Stimulated activated CD4-positive, alpha-beta T cell treated with anti-CD3 and anti-CD28 coated beads, Interleukin-15, amount 100 ng/mL, for 1 hour (primary cell): ENCODE measurements around the gene PDAP1.
"Not testable (repeated sequence)": the region's sequence is repeated elsewhere in the genome, so short reads cannot be mapped to it uniquely, and the experiment has no call there.

Experiments
- DNase-seq, 2 donors: peaks; one replicate each; pipeline ENCODE4 v3.0.0-alpha.2; 2020; ENCODE audit warnings: low read depth in 1 of 2, low spot score in 1 of 2

The PDAP1 gene

DNA sequence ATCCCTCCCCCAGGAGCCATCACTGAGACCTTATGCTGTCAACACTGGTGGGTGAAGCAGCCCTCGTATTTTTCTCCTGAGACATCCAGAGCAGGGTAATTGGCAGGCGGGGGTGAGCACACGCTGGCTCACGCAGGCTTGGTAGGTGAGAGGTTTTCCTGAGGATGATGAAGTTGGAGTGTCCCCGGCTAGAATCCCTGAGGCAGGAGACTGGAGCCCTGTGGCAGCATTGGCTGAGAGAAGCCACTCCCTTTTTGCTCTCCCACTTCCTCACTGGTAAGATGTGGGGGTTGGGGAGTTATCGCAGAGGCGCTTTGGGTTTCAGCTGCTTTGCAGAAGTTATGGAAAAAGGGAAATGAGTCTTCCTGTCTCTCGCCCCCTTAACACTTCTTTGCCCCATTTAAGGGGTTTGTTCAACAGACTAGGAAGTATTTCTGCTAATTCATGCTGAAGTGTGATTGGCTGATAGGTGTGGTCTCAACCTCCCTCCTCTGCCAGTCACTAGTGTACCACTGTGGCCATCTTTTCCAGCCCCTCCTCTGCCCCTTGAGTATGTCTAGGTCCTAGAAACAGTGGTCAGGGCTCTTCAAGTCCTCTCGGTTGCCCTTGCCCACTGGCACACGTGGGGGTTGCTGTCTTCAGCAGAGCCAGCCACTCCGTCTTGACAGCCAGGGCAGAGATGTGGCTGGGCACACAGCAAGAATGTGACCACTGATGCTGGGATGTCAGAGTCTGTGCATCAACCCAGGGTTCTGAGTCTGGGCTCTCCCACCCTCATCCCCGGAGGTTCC, 28.2 kb downstream of the PDAP1 start:
- DNase-seq = no peak

DNA sequence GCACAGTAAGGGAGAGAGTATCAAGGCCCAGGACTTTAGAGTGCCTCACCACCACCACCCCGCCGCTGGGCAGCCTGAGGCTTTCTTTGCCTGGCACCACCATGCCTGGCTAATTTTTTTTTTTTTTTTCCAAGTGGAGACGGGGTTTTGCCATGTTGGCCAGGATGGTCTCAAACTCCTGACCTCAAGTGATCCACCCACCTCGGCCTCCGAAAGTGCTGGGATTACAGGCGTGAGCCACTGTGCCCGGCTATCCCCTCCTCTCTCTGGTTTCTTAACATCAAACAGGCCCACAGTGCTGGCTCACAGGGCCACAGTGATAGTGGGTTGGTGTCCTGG, 28.7 kb downstream of the PDAP1 start:
- DNase-seq = not testable (repeated sequence)

- DNase-seq = peak in 1 of 2 donors; percentile 20
Measured at GRCh38 chr7:99379043-99379577, 29.3 kb downstream of the PDAP1 start.

DNA sequence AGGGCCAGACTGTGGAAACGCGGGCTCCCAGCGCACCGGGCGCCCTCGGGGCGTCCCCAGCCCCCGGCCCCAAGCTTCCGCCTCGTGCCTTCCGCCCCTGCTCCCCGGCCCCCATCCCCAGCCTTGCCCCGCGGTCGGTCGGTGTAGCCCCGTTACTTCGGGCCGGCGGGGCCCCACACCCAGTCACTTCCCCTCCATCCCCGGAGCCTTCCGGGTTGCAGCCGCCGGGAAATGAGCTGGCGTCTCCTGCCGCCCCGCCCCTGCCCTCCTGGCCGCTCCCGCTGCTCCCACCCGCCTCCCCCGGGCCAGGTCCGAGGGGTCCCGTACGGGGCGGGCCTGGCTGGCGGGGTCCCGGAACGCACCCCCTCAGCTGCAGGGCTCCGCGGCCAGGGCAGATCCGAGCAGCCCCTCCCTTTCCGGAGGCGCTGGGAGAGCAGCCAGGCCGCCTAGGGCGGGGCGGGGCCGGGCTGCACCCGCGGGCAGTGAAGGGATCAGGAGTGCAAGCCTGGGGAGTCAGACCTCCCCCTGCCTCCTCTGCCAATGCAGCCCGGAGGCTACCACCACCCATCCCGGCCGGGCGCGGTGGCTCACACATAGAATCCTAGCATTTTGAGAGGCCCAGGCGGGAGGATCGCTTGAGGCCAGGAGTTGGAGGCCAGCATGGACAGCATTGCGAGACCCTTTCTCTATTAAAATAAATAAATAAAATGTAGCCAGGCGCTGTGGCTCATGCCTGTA, 33.2 kb downstream of the PDAP1 start:
- peak; percentile 47 to 49 for DNase-seq

DNA sequence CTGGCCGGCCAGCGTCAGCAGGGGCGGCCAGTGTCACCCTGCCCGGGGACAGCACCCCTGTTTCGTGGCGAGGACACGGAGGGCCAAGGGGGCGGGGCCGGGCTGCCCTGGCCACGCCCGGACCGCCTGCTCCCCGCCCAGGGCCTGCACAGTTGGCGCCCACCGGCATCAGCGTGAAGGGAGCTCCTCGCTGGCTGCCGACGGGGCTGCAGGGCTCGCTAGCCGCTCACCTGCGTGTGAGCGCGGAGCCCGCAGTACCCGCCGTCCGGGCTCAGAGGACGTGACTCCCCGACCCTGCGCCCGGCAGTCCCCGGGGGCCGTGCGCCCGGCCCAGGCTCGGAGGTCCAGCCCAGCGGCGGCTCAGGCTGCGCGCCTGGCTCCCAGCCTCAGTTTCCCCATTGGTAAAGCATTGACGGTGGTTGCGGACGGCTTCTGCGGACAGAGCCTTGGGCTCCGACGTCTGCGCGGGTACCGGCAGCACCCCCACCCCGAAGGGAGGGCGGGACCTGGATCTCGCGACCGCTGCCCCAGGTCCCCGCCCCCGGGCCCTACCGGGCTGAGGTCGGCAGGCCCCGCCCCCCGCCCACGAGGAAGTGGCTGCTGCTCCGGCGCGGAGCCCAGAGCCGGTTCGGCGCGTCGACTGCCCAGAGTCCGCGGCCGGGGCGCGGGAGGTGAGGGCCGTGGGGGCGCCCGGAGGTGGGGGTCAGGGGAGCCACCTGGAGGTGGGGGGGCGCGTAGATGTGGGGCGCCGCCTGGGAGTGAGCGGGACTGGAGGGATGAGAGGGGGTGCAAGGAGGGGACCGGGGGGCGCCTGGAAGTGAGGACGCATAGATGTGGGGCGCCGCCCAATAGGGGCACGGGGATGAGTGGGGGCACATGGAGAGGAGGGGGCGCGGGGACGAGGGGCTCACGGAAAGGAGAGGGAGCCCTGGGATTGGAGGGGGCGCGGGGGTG, 34.0 kb downstream of the PDAP1 start, which contains the start of gene ARPC1B:
TSS of gene ARPC1B (plus strand) at position 620 of the 954 bp plus-strand sequence. CDS start 10,985 bp downstream, outside the sequence.
- peak; percentile 70 to 83 for DNase-seq

DNA sequence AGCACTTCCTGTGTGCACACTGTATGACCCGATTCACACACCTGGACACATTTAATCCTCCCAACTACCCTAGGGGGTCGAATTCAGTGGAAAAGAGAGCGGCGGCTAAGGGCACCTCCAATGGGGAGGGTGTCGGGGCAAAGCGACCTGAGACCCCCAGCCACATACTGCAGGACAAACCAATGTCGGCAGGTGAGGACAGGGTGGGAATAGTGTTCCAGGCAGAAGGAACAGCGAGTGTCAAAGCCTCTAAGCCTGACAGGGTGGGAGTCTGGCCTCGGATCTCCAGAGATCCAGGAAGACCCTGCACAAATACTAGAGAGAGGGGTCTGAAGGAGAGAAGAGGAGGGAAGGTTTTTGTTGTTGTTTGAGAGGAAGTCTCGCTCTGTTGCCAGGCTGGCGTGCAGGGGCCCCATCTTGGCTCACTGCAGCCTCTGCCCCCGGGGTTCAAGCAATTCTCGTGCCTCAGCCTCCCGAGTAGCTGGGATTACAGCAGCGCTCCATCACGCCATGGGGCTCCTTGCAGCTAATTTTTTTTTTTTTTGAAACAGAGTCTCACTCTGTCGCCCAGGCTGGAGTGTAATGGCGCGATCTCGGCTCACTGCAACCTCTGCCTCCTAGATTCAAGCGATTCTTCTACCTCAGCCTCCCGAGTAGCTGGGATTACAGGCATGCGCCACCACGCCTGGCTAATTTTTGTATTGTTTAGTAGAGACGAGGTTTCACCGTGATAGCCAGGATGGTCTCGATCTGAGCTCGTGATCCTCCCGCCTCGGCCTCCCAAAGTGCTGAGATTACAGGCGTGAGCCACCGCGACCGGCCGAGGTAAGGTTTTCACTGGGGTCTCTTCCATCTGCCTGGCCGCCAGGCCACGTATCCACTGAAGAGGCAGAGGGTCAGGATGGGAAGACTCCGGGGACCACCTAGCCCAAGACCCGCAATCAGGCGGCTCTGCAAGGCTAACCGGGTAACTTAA, 35.0 kb downstream of the PDAP1 start:
- DNase-seq = no peak

DNA sequence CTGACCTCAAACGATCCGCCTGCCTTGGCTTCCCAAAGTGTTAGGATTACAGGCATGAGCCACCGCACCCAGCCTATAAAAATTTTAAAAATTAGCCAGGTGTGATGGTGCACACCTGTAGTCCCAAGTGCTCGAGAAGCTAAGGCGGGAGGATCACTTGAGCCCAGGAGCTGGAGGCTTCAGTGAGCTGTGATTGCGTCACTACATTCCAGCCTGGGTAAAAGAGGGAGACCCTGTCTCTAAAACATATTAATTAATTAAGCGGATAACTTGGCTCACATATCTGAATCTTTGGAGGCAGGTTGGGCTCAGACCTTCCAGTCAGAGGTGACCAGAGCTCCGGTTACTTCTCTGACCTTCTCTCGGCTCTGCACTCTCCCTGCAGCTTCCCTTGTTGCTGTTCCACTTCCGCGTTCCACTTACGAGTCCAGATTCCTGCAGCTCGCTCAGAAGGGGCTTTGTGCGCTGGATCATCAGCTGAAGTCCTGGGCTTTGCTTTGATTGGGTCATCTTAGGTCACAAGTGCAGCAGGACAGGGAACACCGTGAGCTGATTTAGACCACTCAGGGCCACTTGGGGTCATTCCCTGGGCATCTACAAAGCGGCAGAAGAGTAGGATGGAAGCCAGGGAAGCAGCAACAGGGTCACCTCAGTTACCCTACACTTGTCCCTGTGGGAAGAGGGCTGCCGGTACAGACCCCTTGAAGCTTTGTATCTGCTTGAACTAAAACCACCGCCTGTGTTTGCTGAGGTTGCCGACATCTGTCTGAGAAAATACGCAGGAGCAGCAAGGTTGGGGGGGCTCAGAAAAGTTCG, 35.9 kb downstream of the PDAP1 start:
- no peak for DNase-seq

GRCh38 chr7:99371376-99371920, 36.9 kb downstream of the PDAP1 start:
- no peak for DNase-seq

- no peak for DNase-seq
Measured at GRCh38 chr7:99369767-99370391, 38.5 kb downstream of the PDAP1 start.

DNA sequence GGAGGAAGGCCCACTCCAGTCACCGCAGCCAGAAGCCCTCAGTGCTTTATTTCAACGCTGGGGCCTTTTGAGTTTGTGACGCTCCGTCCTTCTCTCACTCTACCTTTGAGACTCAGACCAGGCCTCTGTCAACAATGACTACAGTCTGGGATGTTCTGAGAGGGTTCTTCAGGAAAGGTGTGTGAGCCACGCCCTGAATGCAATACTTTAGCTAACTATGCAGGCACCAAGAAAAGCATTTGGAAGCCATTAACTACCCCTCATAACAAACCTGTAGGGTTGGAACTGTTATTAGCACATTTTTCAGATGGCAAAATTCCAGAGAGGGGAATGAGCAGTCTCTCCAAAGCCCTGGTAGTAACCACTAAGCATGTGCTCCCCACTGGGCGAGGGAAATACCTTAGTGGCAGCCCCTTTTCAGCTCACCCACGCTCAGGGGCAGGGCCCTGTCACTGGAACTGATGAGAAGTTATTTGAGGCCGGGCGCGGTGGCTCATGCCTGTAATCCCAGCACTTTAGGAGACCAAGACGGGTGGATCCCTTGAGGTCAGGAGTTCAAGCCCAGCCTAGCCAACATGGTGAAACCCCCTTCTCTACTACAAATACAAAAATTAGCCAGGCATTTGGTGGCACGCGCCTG, 39.5 kb downstream of the PDAP1 start:
- DNase-seq = no peak

GRCh38 chr7:99366646-99367045, 41.8 kb downstream of the PDAP1 start:
- no peak for DNase-seq

GRCh38 chr7:99365318-99366141, 42.9 kb downstream of the PDAP1 start:
- peak; percentile 55 for DNase-seq

GRCh38 chr7:99363286-99363685, 45.1 kb downstream of the PDAP1 start:
- no peak for DNase-seq

GRCh38 chr7:99362801-99363200, 45.6 kb downstream of the PDAP1 start:
- DNase-seq = no peak

- DNase-seq = no peak
Measured at GRCh38 chr7:99359465-99360154, 48.8 kb downstream of the PDAP1 start.

DNA sequence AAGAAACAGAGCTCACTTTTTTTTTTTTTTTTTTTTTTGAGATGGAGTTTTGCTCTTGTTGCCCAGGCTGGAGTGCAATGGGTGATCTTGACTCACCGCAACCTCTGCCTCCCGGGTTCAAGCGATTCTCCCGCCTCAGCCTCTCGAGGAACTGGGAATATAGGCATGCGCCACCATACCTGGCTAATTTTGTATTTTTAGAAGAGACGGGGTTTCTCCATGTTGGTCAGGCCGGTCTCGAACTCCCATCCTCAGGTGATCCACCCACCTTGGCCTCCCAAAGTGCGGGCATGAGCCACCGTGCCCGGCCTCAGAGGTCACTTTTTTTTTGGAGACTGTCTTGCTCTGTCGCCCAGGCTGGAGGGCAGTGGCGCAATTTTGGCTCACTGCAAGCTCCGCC, 49.9 kb downstream of the PDAP1 start:
- DNase-seq = not testable (repeated sequence)
